Neural cell (in vitro differentiated cells): Measurements from ENCODE around the gene GABRA4.

Source experiments
- EP300 ChIP-seq: fragments of 450-650 bp; conservative IDR thresholded peaks from 2 replicates; pipeline ENCODE4 v1.6.1; 2014; ENCODE audit warnings: antibody characterized with exemption, mild to moderate bottlenecking, moderate library complexity; ENCODE audit not compliant: poor library complexity, severe bottlenecking
- EZH2 ChIP-seq: fragments of 200-600, 300-800 bp; shearing (Covaris generic), sonication (generic); IDR thresholded peaks from 2 replicates; pipeline ENCODE4 v1.6.1; 2014; ENCODE audit warnings: antibody characterized with exemption, low read length, borderline replicate concordance, mild to moderate bottlenecking; ENCODE audit not compliant: insufficient read depth, poor library complexity, severe bottlenecking
- POLR2AphosphoS5 ChIP-seq: IDR thresholded peaks from 2 replicates; pipeline ENCODE4 v1.6.1; 2012
- RAD21 ChIP-seq: fragments of 450-650 bp; conservative IDR thresholded peaks from 2 replicates; pipeline ENCODE4 v1.6.1; 2014; ENCODE audit warnings: antibody characterized with exemption, mild to moderate bottlenecking, moderate library complexity
- TAF1 ChIP-seq: IDR thresholded peaks from 2 replicates; pipeline ENCODE4 v1.6.1; 2012; ENCODE audit warnings: low read depth
- TF ChIP-seq, protein P1 (sequence below): fragments of 450-650 bp; IDR thresholded peaks from 2 replicates; pipeline ENCODE4 v1.5.1; 2014; ENCODE audit warnings: antibody characterized with exemption, mild to moderate bottlenecking, moderate library complexity; ENCODE audit not compliant: poor library complexity, severe bottlenecking
- TF ChIP-seq, protein P2 (sequence below): IDR thresholded peaks from 2 replicates; pipeline ENCODE4 v1.6.1; 2012; ENCODE audit warnings: borderline replicate concordance

DNA sequence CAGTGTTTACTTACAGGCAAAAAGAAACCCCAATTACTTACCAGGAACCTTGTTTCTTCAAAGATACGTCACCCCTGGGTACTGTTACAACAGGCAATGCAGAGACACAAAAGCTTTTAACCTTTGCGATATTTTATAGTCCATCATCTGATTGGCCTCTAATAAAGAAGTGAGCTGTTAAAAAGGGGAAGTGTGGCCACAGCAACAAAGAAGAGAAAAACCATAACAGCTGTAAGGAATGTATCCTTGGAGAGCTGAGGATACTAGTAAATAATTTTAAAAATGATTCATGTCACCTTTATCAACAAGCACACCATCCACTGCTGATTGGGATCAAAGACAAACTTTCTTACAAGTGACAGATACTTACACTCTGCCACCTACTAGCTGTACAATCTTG, 14.1 kb downstream of the GABRA4 start:
- TF ChIP-seq EZH2 (no peak), POLR2AphosphoS5 (no peak), RAD21 (no peak), TAF1 (no peak), EP300 (no peak)
- TF ChIP-seq, protein P1, sequence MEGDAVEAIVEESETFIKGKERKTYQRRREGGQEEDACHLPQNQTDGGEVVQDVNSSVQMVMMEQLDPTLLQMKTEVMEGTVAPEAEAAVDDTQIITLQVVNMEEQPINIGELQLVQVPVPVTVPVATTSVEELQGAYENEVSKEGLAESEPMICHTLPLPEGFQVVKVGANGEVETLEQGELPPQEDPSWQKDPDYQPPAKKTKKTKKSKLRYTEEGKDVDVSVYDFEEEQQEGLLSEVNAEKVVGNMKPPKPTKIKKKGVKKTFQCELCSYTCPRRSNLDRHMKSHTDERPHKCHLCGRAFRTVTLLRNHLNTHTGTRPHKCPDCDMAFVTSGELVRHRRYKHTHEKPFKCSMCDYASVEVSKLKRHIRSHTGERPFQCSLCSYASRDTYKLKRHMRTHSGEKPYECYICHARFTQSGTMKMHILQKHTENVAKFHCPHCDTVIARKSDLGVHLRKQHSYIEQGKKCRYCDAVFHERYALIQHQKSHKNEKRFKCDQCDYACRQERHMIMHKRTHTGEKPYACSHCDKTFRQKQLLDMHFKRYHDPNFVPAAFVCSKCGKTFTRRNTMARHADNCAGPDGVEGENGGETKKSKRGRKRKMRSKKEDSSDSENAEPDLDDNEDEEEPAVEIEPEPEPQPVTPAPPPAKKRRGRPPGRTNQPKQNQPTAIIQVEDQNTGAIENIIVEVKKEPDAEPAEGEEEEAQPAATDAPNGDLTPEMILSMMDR, result no peak
- TF ChIP-seq, protein P2, sequence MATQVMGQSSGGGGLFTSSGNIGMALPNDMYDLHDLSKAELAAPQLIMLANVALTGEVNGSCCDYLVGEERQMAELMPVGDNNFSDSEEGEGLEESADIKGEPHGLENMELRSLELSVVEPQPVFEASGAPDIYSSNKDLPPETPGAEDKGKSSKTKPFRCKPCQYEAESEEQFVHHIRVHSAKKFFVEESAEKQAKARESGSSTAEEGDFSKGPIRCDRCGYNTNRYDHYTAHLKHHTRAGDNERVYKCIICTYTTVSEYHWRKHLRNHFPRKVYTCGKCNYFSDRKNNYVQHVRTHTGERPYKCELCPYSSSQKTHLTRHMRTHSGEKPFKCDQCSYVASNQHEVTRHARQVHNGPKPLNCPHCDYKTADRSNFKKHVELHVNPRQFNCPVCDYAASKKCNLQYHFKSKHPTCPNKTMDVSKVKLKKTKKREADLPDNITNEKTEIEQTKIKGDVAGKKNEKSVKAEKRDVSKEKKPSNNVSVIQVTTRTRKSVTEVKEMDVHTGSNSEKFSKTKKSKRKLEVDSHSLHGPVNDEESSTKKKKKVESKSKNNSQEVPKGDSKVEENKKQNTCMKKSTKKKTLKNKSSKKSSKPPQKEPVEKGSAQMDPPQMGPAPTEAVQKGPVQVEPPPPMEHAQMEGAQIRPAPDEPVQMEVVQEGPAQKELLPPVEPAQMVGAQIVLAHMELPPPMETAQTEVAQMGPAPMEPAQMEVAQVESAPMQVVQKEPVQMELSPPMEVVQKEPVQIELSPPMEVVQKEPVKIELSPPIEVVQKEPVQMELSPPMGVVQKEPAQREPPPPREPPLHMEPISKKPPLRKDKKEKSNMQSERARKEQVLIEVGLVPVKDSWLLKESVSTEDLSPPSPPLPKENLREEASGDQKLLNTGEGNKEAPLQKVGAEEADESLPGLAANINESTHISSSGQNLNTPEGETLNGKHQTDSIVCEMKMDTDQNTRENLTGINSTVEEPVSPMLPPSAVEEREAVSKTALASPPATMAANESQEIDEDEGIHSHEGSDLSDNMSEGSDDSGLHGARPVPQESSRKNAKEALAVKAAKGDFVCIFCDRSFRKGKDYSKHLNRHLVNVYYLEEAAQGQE, result no peak
